NCI-H1694 (cell line): ENCODE measurements around the gene ASXL2.
"Not testable (repeated sequence)": the region's sequence is repeated elsewhere in the genome, so short reads cannot be mapped to it uniquely, and the experiment has no call there.

Experiments used
- DNase-seq: peaks from one replicate; lab custom pipeline; 2025; lab: John Stamatoyannopoulos, UW

ASXL2 gene

DNA sequence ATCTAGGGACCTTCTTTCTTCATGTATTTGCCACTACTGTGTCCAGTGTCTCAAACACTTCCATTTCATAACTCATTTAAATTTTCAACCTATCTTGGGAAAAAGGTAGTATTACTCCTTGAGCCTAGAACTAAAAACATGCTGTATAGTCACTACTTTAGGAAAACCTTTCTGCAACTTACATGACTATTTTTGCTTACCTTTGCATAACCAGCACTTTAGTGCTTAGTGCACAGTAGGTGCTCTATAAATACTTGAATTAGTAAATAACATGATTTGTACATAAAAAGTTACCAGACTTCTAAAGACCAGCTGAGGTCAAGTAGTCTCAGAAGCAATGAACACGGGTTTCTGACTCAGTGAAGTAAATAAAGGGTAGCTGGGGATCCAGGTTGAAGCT lies 142.5 kb downstream of the ASXL2 start:
- no peak for DNase-seq

DNA sequence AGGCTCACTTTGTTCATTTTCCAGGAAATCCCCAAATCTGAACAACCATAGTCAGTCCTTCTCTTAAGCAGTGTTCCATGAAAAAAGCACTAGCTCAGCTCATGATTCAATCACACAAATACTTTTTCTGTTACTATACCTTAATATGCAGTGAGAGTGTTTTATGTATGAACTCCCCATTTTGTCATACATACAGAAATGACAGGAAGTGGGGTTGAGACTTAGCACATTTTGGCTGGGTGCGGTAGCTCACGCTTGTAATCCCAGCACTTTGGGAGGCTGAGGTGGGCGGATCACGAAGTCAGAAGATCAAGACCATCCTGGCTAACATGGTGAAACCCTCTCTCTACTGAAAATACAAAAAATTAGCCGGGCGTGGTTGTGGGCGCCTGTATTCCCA lies 149.7 kb downstream of the ASXL2 start:
- no peak for DNase-seq

DNA sequence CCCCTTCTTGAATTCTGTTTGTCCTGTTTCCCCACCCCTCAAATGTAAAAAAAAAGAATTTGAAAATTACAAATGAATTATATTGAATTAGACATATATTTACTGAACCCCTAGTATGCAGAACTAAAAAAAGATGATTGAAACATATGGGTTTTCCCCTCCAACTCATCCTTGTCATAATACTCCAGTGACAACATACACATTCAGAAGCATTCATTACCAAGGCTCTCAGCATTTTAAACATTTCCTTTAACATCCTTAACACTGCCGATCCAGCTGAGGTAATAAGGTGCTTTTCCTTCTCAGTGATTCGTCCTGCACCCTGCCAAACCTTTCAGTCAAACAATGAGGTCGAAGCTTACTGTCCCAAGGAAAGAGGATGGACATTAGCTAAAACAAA lies 151.8 kb downstream of the ASXL2 start:
- DNase-seq: no peak

DNA sequence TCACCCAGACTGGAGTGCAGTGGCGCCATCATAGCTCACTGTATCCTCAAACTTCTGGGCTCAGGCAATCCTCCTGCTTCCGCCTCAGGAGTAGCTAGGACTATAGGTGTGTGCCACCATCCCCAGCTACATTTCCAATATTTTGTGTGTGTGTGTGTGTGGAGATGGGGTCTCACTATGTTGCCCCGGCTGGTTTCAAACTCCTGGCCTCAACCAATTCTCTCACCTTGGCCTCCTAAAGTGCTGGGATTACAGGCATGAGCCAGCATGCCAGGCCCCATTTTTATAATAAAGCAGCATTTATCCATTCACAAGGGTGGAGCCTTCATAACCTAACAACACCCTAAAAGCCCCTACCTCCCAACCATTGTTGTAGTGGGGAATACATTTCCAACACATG lies 152.4 kb downstream of the ASXL2 start:
- DNase-seq: no peak

DNA sequence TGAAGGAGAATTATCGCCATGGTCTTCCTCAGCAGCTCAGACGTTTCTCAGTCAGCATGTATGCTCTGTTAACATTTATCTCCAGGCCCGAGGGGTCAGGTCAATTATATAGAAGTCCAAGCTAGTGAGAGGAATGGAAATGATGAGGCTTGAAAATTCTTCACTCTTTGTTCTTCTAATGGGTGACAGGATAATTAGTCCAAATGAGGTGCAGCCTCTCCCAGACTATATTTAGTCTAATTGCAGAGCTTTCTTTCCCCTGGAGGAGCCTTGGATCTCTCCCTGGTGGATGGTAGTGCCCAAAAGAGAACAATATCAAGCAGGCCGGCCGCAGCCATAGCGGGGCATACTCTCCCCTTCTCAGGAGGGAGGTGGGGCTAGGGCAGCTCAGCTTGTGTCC lies 153.5 kb downstream of the ASXL2 start:
- no peak for DNase-seq

DNA sequence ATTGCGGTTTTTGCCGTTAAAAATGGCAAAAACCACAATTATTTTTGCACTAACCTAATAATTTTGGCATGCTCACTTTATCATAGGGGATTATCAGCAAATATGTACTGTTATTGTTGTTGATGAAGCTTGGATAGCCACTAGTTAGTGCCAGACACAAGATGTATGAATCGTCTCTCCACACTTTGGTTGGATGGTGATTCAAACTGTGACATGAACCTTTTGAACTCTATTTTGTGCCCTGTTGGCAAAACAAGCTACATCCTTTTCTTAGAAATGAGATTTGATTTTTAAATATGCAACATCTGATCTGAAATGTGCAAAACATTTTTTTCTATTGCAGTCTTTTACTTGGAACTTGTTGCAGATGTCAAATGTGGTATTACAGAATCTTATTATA lies 156.1 kb downstream of the ASXL2 start:
- DNase-seq: no peak

DNA sequence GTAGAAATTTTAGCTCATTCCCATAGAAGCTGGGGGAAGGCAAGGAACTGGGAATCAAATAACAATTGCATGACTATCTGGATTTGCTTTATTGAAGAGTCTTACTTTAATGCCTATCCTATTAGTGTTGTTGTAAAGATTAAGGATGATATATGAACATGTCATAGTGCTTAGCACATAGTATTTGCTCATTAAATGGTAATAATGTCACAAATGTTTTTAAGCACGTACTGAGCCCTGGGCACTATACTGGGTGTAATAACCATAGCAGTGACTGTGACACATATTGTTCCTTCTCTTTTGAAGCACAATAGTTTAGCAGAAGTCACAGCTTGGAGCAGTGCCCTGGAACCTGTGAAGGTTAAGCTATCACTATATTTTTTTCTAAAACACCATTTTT lies 157.7 kb downstream of the ASXL2 start:
- DNase-seq: no peak

DNA sequence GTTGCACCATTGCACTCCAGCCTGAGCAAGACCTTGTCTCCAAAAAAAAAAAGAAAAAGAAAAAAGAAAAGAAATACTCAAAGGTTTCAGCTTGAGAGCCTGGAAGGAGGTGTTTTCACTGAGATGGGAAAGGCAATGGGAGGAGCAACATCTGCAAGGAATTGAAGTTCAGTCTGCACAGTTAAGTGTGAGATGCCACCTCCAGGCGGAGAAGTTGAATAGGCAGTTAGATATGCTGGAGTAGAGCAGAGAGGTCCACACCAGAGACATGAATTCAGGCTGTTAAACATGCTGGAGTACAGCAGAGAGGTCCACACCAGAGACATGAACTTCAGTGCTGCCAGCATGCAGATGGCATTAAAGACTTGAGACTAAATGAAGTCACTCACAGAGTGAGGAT lies 163.5 kb downstream of the ASXL2 start:
- DNase-seq: no peak

DNA sequence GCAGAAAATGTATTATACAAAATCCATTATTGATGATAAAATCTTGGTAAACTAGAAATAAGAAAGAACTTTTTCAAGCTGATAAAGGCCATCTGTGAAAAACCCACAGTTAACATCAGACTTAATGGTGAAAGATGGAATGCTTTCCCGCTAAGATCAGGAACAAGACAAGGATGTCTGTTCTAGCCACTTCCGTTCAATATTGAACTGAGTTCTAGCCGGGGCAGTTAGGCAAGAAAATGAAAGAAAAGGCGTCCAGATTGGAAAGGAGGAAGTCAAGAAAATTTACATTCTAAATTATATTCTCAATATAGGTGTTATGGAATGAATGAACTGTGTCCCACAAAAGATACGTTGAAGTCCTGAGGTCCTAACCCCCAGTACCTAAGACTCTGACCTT lies 165.8 kb downstream of the ASXL2 start:
- DNase-seq: no peak

DNA sequence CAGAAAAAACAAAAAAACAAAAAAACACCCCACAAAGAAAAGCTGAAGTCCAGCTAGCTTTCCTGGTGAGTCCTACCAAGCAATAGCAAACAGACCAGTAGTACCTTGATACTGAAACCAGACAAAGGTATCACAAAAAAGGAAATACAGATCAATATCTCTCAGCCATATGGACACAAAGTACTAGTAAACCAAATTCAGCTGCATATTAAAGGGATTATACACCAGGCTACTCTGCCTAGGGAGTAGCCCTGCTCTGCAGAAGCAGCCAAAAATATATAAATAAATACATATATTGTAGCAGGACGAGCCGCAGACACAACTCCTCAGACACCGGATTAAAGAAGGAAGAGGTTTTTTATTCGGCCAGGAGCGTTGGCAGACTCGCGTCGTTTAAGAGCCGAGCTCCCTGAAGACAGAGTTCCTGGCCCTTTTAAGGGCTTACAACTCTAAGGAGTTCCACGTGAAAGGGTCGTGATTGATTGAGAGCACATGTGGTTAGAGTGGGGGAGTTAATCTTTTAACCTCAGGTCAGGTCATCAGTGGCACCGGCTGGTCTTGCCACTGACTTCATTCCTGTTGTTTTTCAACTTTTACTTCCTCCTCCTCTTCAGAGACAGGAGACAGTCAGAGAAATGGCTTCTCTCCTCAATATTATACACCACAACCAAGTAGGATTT lies 166.5 kb downstream of the ASXL2 start:
- no peak for DNase-seq

DNA sequence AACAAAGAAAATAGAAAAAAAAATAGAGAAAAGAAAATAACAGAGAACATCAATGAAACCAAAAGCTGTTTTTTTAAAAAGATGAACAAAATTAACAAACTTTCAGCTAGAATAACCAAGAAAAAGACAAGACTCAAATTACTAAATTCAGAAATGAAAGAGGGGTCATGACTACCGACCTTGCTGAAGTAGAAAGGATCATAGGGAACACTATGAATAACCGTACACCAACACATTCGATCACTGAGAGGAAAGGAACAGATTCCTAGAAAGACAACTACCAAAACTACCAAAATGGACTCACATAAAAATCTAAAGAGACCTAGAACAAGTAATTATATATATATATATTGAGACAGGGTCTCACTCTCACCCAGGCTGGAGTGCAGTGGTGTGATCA lies 167.5 kb downstream of the ASXL2 start:
- no peak for DNase-seq

DNA sequence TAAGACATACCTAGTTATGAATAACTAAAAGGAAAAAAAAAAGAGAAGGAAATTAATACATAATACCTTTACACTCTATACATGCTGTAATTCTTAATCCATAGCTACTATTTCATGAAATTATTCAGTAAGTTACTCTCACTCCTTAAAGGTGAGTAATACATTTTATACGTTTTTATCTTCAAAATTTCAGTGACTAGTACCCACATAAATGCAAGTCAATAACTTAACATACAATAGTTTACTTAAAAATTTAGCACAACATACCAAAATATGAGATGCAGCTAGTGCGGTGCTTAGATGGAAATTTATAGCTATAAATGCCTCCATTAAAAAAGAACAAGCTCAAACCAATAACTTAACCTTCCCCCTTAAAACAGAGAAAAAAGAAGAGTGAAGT lies 168.9 kb downstream of the ASXL2 start:
- DNase-seq: no peak

DNA sequence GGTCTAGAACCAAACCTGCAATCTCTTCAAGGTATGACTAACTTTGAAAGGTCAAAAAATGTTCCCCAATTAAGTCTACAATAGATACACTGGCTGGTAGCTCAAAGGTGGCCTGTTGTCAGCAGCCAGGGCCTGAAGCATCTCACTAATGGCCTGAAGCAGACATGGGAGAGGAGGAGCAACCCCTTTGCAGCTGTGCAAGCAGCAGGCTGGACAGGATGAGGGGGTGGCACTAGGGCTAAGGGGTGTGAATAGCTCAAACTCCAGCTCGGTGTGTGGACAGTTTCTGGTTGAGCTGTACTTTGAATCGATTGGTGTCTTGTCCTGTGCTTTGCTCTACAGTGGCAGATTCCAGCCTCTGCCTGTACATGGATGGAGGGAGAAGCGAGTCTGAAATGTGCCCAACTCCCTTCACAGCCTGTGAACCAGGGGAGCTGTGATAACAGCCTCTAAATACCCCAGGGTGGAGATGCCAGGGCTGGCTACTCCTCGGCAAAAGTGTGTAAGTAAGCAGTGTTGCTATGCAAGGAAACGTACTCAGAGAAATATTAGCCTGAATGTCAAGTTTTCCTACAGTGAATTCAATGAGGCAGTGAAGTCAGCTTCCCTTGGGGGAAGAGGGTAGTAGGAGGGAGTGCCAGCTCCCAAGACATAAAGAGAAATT lies 170.2 kb downstream of the ASXL2 start:
- DNase-seq: no peak

DNA sequence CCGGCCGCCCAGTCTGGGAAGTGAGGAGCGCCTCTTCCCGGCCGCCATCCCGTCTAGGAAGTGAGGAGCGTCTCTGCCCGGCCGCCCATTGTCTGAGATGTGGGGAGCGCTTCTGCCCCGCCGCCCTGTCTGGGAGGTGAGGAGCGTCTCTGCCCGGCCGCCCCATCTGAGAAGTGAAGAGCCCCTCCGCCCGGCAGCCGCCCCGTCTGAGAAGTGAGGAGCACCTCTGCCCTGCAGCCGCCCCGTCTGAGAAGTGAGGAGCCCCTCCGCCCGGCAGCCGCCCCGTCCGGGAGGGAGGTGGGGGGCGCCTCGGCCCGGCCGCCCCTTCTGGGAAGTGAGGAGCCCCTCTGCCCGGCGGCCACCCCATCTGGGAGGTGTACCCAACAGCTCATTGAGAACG lies 172.7 kb downstream of the ASXL2 start:
- not testable (repeated sequence) for DNase-seq

DNA sequence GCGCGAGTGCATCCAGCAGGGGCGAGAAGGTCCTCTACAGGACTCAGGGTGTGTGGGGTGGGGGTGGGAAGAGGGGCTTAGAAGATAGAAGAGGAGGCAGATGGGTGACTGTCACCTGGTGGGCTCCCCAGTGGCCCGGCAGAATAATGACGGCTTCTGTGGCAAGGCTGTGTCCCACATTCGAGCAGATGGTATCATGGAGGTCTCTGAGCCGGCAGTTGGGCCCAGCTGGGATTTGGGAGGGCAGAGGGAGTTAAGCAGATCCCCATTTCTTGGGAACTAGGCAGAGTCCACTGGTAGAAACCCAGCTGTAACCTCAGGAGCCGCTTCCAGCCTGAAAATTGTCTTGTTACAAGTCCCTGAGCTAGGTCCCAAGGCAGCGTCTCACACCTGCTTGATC lies 176.5 kb downstream of the ASXL2 start:
- DNase-seq: no peak

DNA sequence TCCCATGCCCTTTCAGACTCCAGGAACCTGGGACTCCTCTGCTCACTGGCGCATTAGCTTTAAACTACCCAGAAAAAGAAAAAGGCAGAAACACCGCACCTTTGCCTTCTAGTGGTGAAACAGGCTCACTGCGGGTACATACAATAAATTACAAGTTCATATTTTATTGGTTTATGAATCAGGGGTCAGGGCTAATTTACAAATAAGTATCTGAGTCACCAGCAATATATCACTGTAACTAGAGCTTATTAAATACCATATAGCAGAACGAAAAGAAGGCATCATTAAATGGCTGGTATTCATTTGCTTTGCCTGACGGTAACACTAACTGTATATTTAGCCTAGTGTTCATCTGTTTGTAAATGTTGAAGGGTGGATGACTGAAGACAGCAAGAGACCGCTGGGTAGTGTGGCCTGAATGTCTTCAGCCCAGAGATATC lies 178.0 kb downstream of the ASXL2 start:
- peak; percentile 36 for DNase-seq

DNA sequence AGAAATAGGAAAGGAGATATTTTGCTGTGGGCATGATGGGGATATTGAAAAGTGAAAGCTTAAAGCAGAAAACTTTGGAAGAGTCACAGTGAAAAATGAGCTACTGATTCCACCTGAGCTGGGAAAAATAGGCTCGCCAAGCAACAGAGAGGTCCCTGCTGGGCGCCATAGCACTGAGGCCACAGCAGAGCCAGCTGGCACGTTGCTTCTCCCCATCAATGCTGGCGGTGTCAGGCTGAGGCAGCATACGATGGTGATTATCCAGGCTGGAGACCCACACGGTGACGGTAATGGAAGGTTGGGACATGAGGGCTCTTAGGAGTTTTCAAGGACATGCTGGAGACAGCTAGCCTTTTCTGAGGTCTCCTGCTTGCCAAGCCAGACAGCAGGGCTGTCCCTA lies 179.1 kb downstream of the ASXL2 start:
- no peak for DNase-seq

DNA sequence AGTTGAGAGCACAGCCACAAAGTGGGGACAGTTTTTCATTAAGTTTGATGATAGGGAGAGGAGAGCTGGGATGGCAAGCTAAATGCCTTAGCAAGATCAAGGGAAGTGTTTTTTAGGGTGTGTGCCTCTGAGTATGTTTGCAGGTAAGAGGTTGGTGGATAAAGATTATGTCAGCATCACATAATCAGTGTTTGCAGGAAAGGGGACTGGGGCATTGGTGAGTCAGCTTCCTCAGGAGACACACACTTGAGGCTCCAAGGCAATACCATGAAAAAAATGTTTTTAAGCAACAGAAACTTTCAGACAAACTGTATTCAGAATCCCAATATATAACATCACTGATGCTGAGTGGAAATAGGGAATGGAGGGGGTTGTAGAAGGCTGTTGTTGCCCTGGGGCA lies 179.5 kb downstream of the ASXL2 start:
- no peak for DNase-seq

DNA sequence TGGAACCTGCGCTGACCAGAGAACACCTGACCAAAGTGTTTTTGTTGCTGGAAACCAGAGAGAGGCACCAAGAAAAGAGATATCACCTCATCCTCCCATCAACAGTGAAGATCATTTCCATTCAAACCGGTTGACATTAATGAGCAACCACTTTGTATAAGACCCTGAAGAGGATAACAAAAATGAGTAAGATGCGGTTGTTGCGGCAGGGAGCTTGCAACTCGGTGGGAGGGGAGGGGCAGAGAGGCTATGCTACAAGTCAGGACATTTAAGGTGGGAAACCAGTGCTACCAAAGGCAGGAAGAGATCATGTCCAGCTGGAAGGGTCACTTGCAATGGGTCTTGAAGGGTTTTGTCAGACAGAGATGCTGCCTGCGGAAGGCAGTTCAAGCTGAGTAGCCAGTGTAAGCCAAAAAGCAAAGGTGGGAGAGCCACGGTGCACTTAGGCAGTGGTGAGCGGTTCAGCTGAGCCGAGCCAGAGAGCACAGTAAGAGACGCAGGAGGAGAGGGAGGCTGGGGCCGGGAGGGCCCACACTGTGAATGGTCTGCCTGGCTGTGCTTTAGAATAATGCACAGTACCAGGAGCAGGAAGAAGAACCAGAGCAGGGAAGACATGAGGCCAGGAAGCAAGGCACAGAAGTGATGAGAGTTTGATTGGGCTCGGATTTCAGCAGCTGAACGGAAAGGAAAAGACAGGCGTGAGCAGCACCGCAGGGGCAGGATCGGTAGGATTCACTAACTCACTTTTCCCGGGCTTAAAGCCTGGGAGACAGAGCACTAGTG lies 180.5 kb downstream of the ASXL2 start:
- DNase-seq: no peak

DNA sequence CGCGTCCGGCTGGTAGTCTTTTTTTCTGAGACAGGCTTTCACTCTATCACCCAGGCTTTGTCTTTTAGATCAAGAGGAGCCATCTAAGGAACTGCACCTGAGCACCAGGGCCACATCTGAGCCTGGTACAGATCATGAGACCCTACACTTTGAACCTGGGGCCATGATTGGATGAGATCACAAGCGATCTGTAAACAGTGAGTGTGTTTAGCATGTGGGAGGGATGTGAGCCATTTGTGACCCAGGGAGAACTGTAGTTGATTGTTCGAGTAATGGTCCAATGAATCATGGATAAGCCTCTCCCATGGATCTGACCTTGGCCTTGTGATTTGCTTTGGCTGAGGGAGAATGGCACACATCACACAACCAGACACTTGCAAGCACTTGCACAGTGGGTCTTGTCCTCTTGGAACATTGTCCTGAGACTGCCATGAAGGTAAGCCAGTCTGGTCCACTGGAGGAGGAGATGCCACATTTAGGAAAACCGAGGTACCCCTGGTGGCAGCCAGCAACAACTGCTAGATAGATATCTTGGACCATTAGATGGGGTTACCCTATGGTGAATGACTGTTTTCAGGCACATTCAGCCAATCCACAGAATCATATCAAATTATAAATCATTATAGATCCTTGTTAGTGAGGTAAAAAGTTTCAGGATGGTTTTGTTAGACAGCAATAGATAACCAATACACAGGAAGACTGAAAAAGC lies 185.4 kb downstream of the ASXL2 start:
- no peak for DNase-seq

DNA sequence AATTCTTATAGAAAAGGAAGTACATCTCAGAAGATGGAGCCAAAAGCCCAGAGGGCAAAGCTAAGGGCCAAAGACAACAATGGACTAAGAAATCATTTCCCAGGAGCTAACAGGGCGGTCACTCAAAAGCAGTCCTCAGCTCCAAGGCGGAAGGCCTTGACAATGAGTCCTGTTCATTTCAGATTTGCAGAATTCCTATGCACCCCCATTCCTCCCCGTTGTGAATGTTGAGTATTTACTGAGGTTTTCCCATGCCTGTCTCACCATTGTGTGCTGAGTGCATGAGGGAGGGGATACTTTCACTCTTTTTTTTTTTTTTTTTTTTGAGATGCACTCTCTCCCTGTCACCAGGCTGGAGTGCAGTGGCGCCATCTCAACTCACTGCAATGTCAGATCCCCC lies 186.1 kb downstream of the ASXL2 start:
- no peak for DNase-seq

DNA sequence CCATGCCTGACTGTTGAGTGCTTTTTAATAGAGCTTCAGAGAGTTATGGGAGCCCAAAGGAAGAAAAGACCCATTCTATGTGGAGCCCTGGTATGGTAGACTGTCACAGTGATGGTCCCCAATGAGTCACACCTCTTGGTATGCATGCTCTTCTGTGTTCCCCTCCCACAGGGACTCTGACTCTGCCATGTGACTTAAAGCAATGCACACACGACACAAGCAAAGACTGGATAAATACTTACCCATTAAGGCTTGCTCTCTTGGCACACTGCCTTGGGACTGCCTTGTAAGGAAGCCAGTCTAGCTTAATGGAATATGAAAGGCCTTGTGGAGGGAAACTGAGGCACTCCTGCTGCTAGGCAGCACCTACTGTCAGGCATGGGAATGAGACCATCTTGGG lies 188.2 kb downstream of the ASXL2 start:
- DNase-seq: no peak

DNA sequence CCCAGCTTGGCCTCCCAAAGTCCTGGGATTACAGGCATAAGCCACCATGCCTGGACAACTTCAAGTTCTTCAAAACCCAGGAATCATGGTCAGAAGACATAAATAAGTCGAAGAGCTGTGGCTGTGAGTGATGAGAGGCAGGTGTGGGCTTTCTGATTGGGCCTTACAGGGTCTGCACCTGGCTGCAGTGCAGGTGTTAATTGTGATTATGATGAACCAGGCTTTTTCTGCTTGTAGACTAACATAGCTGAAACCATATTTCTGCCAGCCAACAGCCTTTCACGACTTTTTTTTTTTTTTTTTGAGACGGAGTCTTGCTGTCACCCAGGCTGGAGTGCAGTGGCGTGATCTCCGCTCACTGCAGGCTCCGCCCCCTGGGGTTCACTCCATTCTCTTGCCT lies 190.1 kb downstream of the ASXL2 start:
- DNase-seq: no peak
